OCI-LY1 (cell line): ENCODE data around the gene PCSK7.

Experiments used
- EZH2 ChIP-seq: fragments of 200-600 bp; sonication (generic), shearing (Covaris generic); IDR thresholded peaks from 2 replicates; pipeline ENCODE4 v1.8.0; 2017; ENCODE audit warnings: borderline replicate concordance, mixed run types, mild to moderate bottlenecking, antibody characterized with exemption, low read length, moderate library complexity, mixed read lengths
- TF ChIP-seq, protein P1 (sequence below): fragments of 200-600 bp; sonication (generic), shearing (Covaris generic); IDR thresholded peaks from 2 replicates; pipeline ENCODE4 v1.5.1; 2017; ENCODE audit warnings: mild to moderate bottlenecking, antibody characterized with exemption, low read length, moderate library complexity, mixed read lengths

DNA sequence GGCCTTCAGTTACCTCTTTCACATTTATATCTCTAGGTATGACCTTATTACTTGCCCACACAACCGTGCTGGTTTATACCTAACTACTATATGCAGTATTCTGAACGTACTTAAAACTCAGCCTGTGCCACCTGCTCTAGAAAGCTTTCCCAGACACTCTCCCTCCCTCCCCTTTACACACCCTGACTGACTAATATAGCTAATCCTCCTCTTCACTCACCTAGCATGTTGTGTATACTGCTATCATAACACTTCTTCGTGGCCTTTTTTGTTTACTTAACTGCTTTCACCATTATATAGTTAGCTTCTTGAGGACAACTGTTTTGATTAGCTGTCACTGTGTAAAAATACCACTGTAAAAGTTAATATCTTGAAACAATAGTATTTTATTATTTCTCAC is 24.1 kb upstream of the PCSK7 start:
- TF ChIP-seq, protein P1, sequence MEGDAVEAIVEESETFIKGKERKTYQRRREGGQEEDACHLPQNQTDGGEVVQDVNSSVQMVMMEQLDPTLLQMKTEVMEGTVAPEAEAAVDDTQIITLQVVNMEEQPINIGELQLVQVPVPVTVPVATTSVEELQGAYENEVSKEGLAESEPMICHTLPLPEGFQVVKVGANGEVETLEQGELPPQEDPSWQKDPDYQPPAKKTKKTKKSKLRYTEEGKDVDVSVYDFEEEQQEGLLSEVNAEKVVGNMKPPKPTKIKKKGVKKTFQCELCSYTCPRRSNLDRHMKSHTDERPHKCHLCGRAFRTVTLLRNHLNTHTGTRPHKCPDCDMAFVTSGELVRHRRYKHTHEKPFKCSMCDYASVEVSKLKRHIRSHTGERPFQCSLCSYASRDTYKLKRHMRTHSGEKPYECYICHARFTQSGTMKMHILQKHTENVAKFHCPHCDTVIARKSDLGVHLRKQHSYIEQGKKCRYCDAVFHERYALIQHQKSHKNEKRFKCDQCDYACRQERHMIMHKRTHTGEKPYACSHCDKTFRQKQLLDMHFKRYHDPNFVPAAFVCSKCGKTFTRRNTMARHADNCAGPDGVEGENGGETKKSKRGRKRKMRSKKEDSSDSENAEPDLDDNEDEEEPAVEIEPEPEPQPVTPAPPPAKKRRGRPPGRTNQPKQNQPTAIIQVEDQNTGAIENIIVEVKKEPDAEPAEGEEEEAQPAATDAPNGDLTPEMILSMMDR = no peak
- TF ChIP-seq EZH2 = no peak
